ENCODE results near the gene DNAJB12.
"Not testable (repeated sequence)": the region's sequence is repeated elsewhere in the genome, so short reads cannot be mapped to it uniquely, and the experiment has no call there.

The DNAJB12 gene

DNA sequence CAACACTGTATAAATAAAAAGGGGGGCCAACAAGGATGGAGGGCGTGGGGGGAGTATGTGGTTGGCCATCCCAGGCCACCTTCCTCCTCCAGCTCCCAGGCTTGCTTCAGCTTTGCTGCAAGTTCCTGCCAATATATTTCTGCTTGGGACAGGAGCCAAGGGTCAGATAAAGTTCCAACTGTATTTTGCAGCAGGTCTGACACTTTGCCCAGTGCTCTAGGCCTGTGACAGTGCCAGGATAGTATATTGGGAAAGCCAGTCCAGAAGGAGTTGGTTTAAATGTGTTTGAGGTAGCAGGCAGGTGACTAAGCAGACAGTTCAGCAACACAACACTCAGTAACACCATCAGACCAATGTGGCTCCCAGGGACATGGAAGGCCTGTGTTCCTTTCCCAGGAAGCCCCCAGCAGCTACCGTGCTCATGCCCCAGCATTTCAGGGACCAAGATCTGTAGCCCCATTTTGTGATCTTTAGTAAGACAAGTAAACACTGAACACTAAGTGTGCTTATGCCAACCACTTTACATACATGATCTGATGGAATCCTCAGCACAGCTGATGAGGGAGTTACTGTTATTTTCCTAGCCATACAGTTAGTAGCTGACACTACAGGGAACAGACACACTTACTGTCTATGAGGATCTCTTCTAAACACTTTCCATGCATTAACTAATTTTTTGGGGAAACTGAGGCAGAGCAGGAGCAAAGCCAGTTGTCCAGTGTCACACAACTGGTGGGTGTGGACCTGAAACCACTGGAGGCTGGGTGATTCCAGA lies 38.9 kb downstream of the DNAJB12 start:
- peak; percentile 78 to 84 for DNase-seq

DNA sequence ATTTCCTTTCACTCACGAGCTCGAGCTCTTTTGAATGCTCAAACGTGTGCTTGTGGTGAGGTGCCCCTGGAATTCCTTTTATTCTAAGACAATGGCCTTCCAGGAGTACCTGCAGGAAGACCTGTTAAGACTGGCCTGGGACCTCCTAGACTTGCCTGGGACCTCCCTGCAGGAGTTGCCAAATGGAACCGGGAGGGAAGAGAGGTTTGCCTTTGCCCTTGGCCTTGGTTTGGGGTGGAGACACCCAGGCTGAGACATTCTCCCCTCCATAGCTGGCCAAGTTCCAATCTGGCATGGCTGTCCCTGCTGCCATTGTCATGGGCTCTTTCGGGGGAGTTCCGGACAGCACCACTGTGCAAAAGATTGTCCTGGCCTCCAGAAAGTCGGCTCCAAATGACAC lies 39.7 kb downstream of the DNAJB12 start:
- no peak for DNase-seq

DNA sequence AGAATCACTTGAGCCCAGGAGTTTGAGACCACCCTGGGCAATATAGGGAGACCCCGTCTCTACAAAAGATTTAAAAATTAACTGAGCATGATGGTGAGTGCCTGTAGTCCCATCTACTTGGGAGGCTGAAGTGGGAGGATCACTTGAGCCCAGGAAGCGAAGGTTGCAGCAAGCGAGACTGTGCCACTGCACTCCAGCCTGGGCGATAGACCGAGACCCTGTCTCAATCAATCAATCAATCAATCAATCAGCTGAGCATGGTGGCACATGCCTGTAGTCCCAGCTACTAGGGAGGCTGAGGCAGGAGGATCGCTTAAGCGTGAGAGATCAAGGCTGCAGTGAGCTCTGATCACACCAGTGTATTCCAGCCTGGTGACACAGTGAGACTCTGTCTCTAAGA lies 40.5 kb downstream of the DNAJB12 start:
- no peak for DNase-seq

DNA sequence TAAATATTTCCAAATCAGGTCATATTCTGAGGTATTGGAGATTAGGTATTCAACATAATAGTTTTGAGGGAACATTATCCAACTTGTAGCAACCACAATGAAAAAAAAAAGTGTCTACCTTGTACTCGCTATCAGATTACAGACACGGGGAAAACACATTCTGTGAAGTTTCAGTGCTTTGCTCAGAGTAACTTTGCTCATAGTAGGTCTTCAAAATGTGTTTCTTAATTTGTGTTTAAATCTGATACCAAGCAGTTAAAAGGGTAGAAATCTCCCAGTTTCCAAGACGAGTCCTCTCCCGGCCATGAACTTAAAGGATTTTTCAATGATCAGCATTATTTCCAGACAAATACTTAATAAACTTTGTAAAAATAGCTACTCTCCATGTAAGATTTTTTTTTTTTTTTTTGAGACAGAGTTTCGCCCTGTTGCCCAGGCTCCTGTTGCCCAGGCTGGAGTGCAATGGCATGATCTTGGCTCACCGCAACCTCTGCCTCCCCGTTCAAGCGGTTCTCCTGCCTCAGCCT lies 41.8 kb downstream of the DNAJB12 start:
- no peak for DNase-seq

DNA sequence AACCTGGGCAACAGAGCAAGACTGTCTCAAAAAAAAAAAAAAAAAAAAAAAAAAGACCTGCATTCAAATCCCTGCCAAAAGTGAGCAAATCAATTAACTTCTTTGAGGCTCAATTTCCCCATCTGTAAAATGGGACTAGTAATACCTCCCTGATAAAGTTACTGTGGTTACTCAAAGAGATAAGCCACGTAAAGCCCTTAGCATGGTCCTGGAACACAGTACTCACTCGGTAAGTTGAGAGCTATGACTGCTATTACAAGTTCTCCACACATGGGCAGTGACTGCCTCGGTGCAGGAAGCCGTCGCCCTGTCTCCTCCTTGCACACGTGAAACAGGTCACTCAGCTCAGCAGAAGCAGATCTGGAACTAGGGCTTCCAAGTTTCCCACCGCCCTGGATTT lies 43.1 kb downstream of the DNAJB12 start:
- DNase-seq = no peak

DNA sequence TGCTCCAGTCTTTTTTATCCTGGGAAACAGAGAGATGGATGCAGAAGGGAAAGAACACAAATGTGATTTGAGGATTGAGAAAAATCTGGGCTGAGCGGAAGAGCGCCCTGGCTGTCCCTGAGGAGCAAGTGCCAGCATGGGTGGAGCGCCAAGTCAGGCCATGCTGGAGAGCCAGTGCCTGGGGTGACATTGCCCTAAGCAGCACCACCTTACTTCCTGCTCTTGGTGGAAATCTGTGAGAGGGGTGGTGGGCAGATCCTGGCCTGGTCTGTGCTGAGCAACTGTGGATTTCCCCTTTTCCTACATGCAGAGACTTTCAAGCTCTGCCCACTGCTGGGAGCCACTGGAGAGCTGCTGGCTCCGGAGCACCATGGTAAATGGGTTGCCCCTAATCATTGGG lies 44.1 kb downstream of the DNAJB12 start:
- DNase-seq = no peak

DNA sequence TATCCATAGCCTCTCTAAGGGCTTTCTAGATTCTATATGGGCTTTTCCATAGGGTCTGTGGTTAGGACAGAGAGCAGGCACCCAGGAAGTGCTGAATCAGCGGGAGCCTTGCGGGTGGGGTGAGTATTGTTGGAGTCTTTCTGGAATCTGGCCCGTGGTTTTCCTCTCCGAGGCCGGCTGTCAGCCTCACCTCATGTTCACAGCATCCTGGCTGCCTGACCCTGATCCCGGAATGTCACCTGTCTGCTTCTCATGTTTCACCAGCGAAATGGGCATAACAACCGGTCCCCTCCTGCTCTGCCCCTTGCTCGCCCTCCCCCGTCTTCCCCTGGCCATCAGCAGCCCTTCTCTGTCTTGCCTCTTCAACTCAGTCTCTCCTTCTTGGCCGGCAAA lies 44.5 kb downstream of the DNAJB12 start:
- DNase-seq = no peak

DNA sequence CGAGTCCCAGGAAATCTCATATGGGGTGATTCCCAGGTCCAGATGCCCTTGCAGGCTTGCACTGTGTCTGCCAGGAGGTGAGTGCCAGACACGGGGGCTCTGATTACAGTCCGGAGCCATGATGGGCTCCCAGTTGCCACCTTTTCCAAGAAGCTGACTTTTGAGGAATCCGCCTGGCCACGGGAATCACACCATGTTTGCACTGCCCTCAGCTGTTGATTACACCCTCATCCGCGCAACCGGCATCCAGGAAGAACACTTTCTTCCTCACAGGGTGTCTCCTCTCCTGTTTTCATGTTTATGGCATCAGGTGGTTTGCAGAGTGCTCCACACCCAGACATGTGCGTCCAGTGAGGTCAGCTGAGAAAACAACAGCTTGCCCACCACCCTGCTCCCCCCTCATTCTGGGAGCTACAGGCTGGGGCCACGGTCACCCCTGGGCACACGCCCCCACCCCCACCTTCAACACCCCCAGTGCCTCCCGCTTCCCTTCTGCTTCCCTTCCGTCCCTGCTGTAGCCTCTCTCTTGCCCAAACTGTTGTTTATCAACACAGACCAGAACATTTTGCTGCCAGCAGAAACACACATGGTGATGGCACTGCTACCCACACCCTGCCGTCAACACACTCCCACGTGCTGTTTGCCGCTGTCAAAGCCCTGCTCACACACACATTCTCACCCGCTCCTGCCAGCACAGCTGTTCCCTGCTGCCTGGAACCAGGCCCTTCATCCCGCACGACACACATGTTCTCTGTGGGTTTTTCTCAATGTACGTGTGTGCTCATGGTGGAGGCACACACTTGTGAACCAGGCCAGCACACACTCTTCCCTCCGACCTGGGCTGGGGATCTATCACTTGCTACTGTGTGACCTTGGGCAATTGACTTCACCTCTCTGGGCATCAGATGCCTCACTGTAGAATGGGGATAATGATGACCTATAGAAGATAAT lies 45.2 kb downstream of the DNAJB12 start:
- no peak for DNase-seq

DNA sequence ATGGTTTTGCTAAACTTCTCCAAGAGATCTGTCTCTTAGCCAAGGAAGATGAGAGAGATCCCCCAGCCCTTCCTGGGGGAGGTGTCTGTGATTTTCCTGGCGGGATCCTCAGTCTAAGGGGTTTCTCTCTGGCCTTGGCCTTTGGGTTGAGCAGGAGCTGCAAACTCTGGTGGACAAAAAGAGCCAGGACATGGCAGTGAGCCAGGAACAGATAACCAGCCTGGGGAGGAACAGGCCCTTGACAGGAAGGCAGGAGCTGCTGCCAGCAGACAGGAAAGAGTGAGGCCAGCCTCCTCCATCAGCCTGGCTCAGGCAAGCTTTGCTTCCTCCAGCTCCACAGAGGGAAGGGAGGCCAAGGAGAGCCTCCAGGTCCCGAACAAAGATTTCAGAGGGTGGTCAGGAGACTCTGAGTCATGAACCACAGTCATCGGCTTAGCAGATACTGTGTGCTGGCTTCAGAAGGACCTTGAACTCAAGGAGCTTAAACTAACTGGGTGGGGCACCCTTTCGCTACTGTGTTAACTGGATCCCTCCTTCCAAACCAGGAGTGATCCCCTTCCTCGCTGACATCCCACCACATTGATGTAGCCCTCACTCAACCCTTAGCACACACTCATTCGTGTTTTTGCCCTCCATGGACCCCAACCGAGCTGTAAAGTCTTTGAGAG lies 46.3 kb downstream of the DNAJB12 start:
- DNase-seq = peak; percentile 50 to 63

DNA sequence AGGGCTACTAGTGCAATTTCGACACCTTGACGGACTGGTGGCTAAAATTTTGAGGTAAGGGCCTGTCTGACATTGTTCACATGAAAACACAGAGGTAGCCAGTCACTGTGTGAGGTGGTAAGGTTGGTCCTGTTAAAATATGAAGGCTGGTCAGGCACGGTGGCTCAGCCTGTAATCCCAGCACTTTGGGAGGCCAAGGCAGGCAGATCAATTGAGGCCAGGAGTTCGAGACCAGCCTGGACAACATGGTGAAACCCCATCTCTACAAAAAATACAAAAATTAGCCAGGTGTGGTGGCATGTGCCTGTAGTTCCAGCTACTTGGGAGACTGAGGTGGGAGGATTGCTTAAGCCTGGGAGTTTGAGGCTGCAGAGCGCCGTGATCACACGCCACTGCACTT lies 47.0 kb downstream of the DNAJB12 start:
- not testable (repeated sequence) for DNase-seq

DNA sequence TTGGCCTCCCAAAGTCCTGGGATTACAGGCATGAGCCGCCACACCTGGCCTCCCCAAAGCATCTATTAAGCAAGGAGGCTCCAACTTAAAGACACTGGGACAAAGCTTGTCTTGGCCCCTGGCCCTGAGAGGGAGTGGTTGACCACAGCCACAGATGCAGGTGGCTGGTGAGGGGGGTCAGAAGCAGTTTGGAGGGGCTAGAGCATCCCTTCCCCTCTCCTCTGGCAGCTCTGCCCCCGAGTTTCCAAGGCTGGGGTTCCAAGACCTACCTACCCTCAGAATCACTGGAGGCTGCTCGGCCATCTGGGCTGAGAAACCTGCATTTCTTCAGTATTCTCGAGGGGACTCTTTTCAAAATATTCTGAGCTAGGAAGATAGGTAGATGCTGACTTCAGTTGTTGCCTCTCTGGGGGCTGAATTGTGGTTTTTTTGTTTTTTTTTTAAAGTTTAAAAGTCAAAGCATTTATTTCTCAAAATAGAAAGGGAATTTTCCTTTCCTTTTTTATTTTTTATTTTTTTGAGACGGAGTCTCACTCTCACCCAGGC lies 48.4 kb downstream of the DNAJB12 start:
- no peak for DNase-seq

DNA sequence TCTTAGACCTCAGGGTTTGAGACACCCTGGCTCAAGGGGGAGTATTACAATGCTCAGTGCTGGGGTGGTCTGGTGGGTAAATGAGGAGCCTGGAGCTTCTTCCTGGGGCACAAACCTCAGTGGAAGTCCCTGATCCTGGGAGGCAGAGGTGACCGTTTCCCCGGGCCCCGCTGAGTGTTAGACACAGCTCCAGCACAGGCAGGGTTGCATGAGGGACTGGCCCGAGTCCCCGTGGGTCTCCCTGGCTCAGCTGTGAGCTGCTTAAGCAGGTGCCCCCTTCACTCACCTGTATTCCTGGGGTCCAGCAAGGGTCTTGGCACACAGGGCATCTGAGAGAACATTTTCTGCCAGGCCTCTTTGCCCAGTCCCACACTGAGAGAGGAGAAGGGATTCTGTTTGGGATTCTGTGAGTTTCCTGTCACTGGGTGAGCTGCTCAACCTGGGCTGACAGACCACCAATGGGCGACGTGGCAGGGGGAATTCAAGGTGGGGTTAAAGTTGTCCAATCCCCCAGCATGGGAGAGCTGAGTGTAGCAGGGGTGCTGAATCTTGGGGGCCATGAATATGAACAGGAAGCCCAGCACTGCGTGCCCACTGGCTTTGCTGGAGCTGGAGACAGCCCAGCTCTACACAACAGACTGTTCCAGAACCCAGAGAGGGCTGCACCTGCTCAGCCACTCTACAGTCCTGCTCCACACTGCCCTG lies 51.1 kb downstream of the DNAJB12 start:
- DNase-seq = no peak

DNA sequence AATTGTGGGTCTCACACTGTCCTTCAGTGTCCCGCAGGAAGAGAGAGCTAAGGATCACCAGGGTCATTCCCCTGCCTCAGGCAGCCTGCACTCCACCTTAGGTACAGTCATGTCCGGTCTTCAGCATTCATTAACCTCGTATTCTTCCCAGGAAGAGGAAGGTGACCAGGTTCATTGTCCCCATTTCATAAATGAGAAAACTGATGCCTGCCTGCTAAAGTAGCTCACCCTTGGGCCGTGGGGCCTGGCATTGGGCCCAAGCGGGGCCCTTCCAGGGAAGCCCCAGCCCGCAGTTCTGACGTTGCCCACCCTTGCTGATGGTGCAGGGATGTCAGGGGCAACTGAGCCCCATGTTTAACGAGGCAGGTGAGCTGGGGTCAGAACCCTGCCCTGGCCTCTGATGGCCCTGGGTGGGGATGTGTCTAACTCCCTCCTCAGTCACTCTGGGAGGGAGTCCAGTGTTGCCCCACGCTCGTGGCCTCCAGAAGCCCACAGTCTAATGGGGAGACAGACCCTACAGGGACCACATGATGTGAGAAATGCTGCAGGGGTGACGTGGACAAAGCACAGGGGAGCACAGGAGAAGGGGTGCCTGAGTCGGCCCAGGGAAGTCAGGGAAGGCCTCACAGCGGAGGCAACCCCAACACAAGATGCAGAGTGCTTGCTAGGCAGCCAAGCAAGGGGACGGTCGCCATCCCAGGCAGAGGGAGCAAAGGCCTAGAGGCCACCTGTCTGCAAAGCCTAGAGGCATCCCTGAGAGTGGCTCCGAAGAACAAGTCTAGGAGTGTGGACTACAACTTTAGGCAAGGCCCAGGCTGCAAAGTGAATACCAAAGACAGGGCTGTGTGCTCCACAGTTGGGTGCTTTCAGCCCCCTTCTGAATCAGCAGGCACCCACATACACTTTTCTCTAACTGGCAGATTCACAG lies 55.9 kb downstream of the DNAJB12 start:
- DNase-seq = no peak

DNA sequence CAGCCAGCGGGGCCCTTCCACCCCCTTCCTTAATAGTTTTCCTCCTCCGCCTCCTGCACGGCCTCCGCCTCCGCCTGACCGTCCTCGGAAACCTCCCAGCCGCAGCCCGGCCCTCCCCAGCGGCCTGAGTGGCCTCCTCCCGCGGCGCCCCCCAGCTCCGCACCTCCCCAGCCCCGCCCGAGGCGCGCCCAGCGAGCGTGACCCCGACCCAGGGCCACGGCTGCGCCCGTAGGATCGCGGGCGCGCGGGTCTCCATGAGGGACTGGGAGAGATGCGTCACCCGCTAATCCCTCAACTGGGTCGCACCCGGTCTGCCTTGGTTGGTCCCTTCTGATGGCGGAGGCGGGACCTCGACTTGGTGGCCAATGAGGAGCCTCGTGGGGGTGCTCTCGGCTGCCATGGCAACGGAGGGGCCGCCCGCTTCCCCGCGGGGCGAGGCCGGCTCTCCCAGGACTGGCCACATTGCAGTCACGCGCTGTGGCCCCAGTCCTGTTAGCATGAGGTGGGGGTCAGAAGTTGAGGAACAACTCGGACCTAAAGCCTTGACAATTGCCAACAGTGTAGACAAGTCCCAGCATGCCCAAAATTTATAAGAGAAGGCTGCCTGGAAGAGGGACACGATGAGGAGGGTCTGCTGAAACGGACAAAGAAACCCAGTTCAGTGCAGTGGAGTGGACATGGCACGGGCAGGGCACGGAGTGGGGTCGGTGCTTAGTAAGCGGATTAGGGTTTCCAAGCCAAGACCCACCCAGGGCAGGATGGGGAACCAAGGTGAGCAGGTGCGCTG lies 56.7 kb downstream of the DNAJB12 start:
- DNase-seq = no peak

DNA sequence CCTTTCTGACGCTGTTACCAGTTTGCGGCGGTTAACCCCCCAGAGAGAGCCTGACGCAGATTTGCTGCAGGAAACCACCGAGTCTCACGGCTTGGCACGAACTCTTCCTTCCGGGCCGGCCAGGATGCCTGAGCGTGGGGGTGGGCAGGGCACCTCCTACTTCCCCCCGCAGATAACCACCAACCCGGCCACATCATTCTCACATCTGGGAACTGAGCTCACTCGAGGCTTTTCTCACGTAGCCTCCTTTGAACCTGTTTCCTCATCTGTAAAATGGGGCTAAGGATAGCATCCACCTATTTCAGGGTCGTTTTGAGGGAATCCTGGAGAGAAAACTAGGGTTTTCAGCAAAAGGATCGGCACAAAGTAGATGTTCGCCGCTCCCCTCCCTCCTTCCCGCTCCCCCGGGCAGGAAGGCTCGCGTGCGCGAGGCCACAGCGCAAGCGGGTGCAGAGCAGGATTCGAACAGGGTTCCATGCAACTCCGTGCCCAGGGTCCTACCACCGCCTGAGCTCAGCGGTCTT lies 57.4 kb downstream of the DNAJB12 start:
- peak; percentile 66 to 79 for DNase-seq

DNA sequence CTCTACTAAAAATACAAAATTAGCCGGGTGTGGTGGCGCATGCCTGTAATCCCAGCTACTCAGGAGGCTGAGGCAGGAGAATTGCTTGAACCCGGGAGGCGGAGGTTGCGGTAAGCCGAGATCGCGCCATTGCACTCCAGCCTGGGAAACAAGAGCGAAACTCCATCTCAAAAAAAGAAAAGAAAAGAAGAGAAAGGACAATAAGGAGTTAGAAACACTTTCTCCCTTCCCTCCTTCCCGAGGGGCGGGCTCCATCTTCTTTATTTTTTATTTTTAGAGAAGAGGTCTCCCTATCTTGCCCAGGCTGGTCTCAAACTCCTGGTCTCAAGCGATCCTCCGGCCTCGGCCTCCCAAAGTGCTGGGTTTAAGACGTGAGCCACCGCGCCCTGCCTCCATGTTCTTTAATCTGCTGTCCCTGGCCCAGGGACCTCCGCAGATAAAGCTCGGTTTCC lies 57.9 kb downstream of the DNAJB12 start:
- not testable (repeated sequence) for DNase-seq

DNA sequence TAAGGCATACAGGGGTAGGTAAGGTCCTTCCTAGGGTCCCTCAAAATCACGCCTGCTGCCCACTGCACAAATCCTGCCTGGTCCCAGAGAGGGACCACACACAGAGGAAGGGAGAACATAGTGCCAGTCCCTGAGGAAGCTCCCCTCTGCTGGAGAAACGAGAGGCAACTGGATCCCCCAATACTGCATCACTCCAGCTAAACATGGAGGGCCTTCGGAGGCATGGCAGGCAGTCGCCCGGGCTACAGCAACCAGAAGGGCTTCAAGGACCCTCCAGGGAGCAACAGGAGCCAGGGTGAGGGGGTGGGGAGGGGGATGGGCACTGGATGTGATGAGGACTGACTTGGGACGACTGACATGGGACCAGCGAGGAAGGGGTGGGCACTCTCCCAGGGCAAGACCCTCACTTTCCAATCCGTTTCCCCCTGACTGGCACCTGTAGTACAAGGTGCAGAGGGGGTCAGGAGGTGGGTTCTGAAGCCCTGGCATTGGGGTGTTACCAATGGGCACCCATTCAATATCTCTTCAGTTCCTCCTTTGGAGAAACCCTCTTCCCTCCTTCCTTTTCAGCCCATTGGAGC lies 59.3 kb downstream of the DNAJB12 start:
- no peak for DNase-seq

DNA sequence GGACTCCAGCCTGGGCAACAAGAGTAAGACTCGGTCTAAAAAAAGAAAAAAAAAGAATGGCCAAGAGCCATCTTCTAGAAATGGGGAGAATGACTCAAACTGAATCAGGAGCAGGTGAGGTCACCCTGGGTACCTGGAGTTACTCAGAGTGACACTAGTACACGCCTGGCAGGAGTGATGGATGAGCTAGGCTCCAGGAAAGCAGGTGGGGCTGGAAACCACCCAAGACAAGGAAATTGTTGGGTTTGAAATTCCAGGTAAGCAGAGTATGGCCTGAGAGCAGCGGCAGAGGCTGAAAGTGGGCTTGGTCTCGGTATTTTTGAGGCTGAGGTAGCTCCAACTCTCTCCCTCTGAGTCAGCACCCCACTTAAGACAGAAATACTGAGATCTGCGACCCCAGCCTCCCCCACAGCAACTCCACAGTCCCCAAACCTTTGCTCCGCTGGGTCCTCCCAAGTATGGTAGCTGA lies 62.5 kb downstream of the DNAJB12 start:
- DNase-seq = no peak

DNA sequence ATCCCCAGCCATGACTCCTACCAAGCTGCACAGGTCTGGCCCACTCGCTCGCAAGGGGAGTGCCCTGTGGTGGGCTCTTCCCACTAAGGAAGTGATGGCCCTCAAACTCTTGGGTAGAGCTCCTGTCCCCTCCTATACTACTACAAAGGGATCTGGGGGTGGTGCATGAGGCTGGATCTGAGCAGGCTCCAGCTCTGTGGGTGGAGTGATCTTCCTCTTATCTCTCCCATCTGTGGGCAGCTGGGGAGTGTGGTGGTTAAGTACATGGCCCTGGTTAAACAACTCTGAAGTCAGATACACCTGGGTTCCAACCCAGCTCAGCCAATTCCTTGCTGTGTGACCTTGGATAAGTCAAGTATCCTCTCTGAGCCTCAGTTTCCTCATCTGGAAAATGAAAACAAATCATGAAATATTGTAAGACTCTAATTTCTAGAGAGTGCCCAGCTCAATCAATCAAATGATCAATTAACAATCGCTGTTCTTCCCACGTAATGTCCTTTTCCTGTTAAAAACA lies 63.6 kb downstream of the DNAJB12 start:
- no peak for DNase-seq
